ENCODE results near the gene NAV2. TPM values are rescaled to one million over a fixed set of nuclear protein-coding genes. Genes with fewer than 3 reads are reported as not detected.

NAV2 gene
- total RNA-seq, 2 donors from 2014 or later = 21.3 to 45.3 TPM

DNA sequence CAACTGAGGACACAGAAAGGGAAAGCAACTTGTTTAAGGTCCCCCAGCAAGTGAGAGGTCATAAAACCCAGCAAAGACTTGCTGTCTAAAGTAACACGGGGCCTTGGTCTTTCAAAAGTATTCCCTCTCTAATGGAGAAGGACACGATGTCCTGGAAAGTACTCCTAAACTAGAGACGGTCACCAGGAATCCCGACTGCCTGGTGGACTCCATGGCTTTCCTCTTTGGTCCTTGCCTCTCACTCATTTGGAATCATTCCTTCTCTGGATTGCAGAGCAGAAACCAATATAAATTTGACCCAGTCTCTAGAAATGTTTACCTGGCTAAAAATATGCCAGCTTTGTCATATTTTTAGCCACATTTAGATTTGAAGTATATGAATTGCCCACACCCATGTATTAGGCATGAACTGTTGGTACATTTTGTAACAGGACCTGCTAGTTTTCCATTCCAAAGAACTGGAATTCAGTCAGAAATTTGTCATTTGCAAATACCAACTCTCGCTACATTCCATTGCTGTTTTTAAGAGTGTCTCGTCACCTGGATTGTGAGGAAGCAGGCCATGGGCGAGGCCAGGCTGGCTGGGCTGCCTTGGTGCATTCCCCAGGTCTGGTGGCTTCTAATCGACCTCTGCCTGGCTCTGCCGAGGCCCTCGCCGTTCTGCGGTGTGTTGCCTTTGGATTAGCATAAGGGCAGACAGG lies 12.9 kb downstream of the NAV2 start:
- no peaks in the 10 kb centered on the region for H3K27me3 ChIP-seq
- DNase-seq = no peak
- TF ChIP-seq, protein P1, sequence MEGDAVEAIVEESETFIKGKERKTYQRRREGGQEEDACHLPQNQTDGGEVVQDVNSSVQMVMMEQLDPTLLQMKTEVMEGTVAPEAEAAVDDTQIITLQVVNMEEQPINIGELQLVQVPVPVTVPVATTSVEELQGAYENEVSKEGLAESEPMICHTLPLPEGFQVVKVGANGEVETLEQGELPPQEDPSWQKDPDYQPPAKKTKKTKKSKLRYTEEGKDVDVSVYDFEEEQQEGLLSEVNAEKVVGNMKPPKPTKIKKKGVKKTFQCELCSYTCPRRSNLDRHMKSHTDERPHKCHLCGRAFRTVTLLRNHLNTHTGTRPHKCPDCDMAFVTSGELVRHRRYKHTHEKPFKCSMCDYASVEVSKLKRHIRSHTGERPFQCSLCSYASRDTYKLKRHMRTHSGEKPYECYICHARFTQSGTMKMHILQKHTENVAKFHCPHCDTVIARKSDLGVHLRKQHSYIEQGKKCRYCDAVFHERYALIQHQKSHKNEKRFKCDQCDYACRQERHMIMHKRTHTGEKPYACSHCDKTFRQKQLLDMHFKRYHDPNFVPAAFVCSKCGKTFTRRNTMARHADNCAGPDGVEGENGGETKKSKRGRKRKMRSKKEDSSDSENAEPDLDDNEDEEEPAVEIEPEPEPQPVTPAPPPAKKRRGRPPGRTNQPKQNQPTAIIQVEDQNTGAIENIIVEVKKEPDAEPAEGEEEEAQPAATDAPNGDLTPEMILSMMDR (IDR thresholded peaks at IDR 0.05) = no peak
- H3K36me3 ChIP-seq = no peaks in the 10 kb centered on the region
- H3K9ac ChIP-seq (ENCODE audit: low read depth in 2 of 2, low read length in 2 of 2) = no peak overlapping the region
- no peak overlapping the region for H3K4me3 ChIP-seq
- H3K9me3 ChIP-seq = no peaks in the 10 kb centered on the region
- intact Hi-C loops (cut with DNase I) = no loop called here
- H3K27ac ChIP-seq = no peak overlapping the region
- no peaks in the 10 kb centered on the region for H3K4me1 ChIP-seq

DNA sequence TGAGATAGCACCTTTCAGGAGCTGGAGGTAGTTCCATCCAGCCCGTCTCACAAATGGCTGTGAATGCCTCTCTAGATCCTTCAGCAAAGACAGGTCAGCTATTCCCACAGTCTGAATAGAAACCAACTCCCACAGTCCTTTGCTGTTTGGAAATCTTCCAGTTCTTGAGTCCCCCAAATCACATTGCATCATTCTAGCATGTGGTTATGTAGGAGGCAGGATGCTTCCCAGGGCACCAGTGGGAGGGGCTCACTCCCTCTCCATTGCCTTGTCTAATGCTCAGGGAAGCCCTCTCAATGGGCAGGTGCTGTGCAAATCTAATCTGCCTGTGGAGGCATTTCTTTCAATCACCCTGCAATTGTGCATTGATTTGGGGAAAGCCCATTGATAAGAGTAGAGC lies 14.6 kb downstream of the NAV2 start:
- no peak for DNase-seq
- H3K9me3 ChIP-seq = no peaks in the 10 kb centered on the region
- intact Hi-C loops (cut with DNase I) = no loop called here
- no peaks in the 10 kb centered on the region for H3K36me3 ChIP-seq
- no peak overlapping the region for H3K27ac ChIP-seq
- H3K9ac ChIP-seq (ENCODE audit: low read depth in 2 of 2, low read length in 2 of 2) = no peak overlapping the region
- TF ChIP-seq, protein P1 (IDR thresholded peaks at IDR 0.05) = no peak
- no peak overlapping the region for H3K4me3 ChIP-seq
- no peaks in the 10 kb centered on the region for H3K4me1 ChIP-seq
- H3K27me3 ChIP-seq = no peaks in the 10 kb centered on the region

- Histone ChIP-seq H3K27ac (no peak overlapping the region), H3K9me3 (no peaks in the 10 kb centered on the region), H3K9ac (ENCODE audit: low read depth in 2 of 2, low read length in 2 of 2) (no peak overlapping the region), H3K27me3 (no peaks in the 10 kb centered on the region), H3K4me1 (no peaks in the 10 kb centered on the region), H3K36me3 (no peaks in the 10 kb centered on the region), H3K4me3 (no peak overlapping the region)
- DNase-seq = no peak
- TF ChIP-seq, protein P1 (IDR thresholded peaks at IDR 0.05) = no peak
- intact Hi-C loops (cut with DNase I) = no loop called here
Measured at GRCh38 chr11:19728436-19728835, 15.8 kb downstream of the NAV2 start.

DNA sequence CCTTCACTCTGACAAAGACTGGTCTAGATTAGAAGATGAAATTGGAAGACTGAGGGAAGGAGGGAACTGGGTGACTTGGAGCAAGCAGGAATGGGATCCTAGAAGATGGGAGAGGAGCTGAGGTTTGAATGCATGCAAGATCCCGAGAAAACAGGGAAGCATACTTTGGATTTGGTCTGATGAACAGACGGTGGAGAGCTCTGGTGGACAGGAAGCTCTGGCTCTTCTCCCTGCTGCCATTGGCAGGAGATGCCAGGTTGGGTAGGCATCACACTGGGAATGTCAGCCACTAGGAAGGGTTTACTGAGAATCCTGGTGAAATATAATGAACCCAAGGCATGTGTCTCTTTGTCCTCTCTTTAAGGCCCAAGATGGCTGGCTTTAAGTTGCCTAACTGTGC lies 16.5 kb downstream of the NAV2 start:
- no peaks in the 10 kb centered on the region for H3K36me3 ChIP-seq
- no peak overlapping the region for H3K27ac ChIP-seq
- H3K4me3 ChIP-seq = no peak overlapping the region
- no peak for DNase-seq
- no peaks in the 10 kb centered on the region for H3K9me3 ChIP-seq
- TF ChIP-seq, protein P1 (IDR thresholded peaks at IDR 0.05) = no peak
- no peaks in the 10 kb centered on the region for H3K27me3 ChIP-seq
- intact Hi-C loops (cut with DNase I) = no loop called here
- no peak overlapping the region for H3K9ac ChIP-seq (ENCODE audit: low read depth in 2 of 2, low read length in 2 of 2)
- H3K4me1 ChIP-seq = no peaks in the 10 kb centered on the region

GRCh38 chr11:19730373-19730772 lies 17.7 kb downstream of the NAV2 start:
- TF ChIP-seq, protein P1 (IDR thresholded peaks at IDR 0.05) = no peak
- Histone ChIP-seq H3K27me3 (no peaks in the 10 kb centered on the region), H3K9ac (ENCODE audit: low read depth in 2 of 2, low read length in 2 of 2) (no peak overlapping the region), H3K4me3 (no peak overlapping the region), H3K27ac (no peak overlapping the region), H3K36me3 (no peaks in the 10 kb centered on the region), H3K4me1 (no peaks in the 10 kb centered on the region), H3K9me3 (no peaks in the 10 kb centered on the region)
- no peak for DNase-seq
- intact Hi-C loops (cut with DNase I) = no loop called here

Measured in colonic mucosa (tissue), 4 donors.